Testis (tissue), 3 donors: ENCODE data around the gene MED8. TPM values are rescaled to one million over a fixed set of nuclear protein-coding genes. Genes with fewer than 3 reads are reported as not detected.

Experiments
- DNase-seq: peaks from one replicate; pipeline ENCODE4 v3.0.0-alpha.2; 2019
- H3K27ac ChIP-seq, 2 donors: fragments of 200-600 bp; sonication (generic); one replicate each; pipeline ENCODE4 v1.5.1; 2019
- H3K27me3 ChIP-seq: fragments of 200-600 bp; sonication (generic); one replicate; pipeline ENCODE4 v1.5.1; 2019
- H3K36me3 ChIP-seq: fragments of 200-600 bp; sonication (generic); one replicate; pipeline ENCODE4 v1.5.1; 2017; ENCODE audit warnings: low read depth; ENCODE audit errors: missing control alignments
- H3K4me1 ChIP-seq: fragments of 200-600 bp; sonication (generic); one replicate; pipeline ENCODE4 v1.5.1; 2019
- H3K4me3 ChIP-seq, 2 donors: fragments of 200-600 bp; sonication (generic); one replicate each; pipeline ENCODE4 v1.5.1; 2017 to 2019
- H3K9me3 ChIP-seq: fragments of 200-600 bp; sonication (generic); one replicate; pipeline ENCODE4 v1.5.1; 2017
- CTCF ChIP-seq, 3 experiments: fragments of 450-650 bp in 2 of 3; fragments of 200-600 bp in 1 of 3; sonication (generic) in 1 of 3; IDR thresholded peaks; one replicate each; pipeline ENCODE4 v1.5.1; 2016 to 2019; ENCODE audit warnings: antibody characterized with exemption in 3 of 3, mild to moderate bottlenecking in 2 of 3, moderate library complexity in 1 of 3
- POLR2A ChIP-seq: fragments of 450-650 bp; IDR thresholded peaks from one replicate; pipeline ENCODE4 v1.6.1; 2017; ENCODE audit warnings: antibody characterized with exemption, mild to moderate bottlenecking, moderate library complexity
- WGBS, 2 donors: methylation state at CpG; one replicate each; pipeline ENCODE4 v1.1.5; 2018; 5-methylcytosine and 5-hydroxymethylcytosine counted together
- intact Hi-C: fragments of 100-400 bp; cut with DNase I; formaldehyde crosslinking; loops from one replicate; pipeline ENCODE4 v1.15.1; 2023; ENCODE audit warnings: low total_unique reads
- polyA plus RNA-seq: library from polyadenylated mRNA; stranded (reverse); fragments of 350-450 nt; fragmentation: Illumina TruSeq; extraction: RNeasy Lipid Tissue Mini Kit (QIAGEN cat#74804); gene quantifications from one replicate; pipeline ENCODE4 v1.2.3, GENCODE V29; 2014; ENCODE audit warnings: low read depth, low replicate concordance; ENCODE audit not compliant: insufficient read depth
- total RNA-seq, 2 donors: library from RNA; depleted of rRNA; stranded (reverse); fragments of >200 nt; gene quantifications; one replicate each; pipeline ENCODE4 v1.2.3, GENCODE V29; 2016

Gene MED8
- total and polyA plus RNA-seq, 3 donors from 2014 or later: 43.2 to 49.4 (median 46.5) TPM

- no peaks in the 10 kb centered on the region for H3K9me3 ChIP-seq
- no peaks in the 10 kb centered on the region for H3K4me1 ChIP-seq
- intact Hi-C loops: no loop called here
- no peak for DNase-seq
- 86 to 89% methylated on average over 14 of the region's 14 CpGs for WGBS, 2 donors
- no peak overlapping the region for H3K4me3 ChIP-seq
- no peaks in the 10 kb centered on the region for H3K36me3 ChIP-seq
- no peaks in the 10 kb centered on the region for H3K27me3 ChIP-seq
- TF ChIP-seq POLR2A: no peak
- no peak for TF ChIP-seq CTCF (IDR thresholded peaks at IDR 0.05)
- no peak overlapping the region for H3K27ac ChIP-seq
These were observed 37.9 kb upstream of the MED8 start for GRCh38 chr1:43427524-43427923.

GRCh38 chr1:43426221-43426620 lies 36.6 kb upstream of the MED8 start:
- H3K4me3 ChIP-seq: no peak overlapping the region
- no peak for TF ChIP-seq CTCF (IDR thresholded peaks at IDR 0.05)
- no peak for TF ChIP-seq POLR2A
- no peak overlapping the region for H3K27ac ChIP-seq
- H3K27me3 ChIP-seq: no peaks in the 10 kb centered on the region
- intact Hi-C loops: no loop called here
- DNase-seq: no peak
- WGBS, 2 donors: 81 to 89% methylated on average over 8 to 11 of the region's 11 CpGs
- H3K9me3 ChIP-seq: no peaks in the 10 kb centered on the region
- no peaks in the 10 kb centered on the region for H3K36me3 ChIP-seq
- H3K4me1 ChIP-seq: no peaks in the 10 kb centered on the region

- TF ChIP-seq CTCF (IDR thresholded peaks at IDR 0.05): no peak
- TF ChIP-seq POLR2A: no peak
- Histone ChIP-seq H3K36me3 (no peaks in the 10 kb centered on the region), H3K27me3 (no peaks in the 10 kb centered on the region), H3K27ac (no peak overlapping the region), H3K9me3 (no peaks in the 10 kb centered on the region), H3K4me1 (no peaks in the 10 kb centered on the region), H3K4me3 (no peak overlapping the region)
- 83 to 100% methylated on average over 2 to 4 of the region's 4 CpGs for WGBS, 2 donors
- intact Hi-C loops: no loop called here
- no peak for DNase-seq
These were observed 35.4 kb upstream of the MED8 start for GRCh38 chr1:43425045-43425444.

GRCh38 chr1:43423672-43424550 lies 34.3 kb upstream of the MED8 start:
- no peaks in the 10 kb centered on the region for H3K9me3 ChIP-seq
- no peak for TF ChIP-seq CTCF (IDR thresholded peaks at IDR 0.05)
- TF ChIP-seq POLR2A: no peak
- H3K27me3 ChIP-seq: no peaks in the 10 kb centered on the region
- no peak for DNase-seq
- no peaks in the 10 kb centered on the region for H3K4me1 ChIP-seq
- H3K36me3 ChIP-seq: no peaks in the 10 kb centered on the region
- no peak overlapping the region for H3K27ac ChIP-seq
- 91 to 97% methylated on average over 23 of the region's 23 CpGs for WGBS, 2 donors
- no peak overlapping the region for H3K4me3 ChIP-seq
- intact Hi-C loops: no loop called here
